Lower lobe of right lung (tissue), 2 donors: ENCODE results near the gene TSPAN9. TPM values are rescaled to one million over a fixed set of nuclear protein-coding genes. Genes with fewer than 3 reads are reported as not detected.

Experiments
- ATAC-seq, 2 donors: fragments of 200-7000 bp; cut with Tn5 transposase; one replicate each; pipeline ENCODE4 v1.9.1; 2020 to 2022; ENCODE audit warnings: mild to moderate bottlenecking in 2 of 2, moderate library complexity in 2 of 2
- DNase-seq: peaks from one replicate; pipeline ENCODE4 v3.0.0-alpha.2; 2020
- H3K27ac ChIP-seq: fragments of 200-600 bp; one replicate; pipeline ENCODE4 v1.8.0; 2022
- H3K27me3 ChIP-seq: fragments of 200-600 bp; one replicate; pipeline ENCODE4 v1.8.0; 2022; ENCODE audit warnings: low read depth
- H3K36me3 ChIP-seq: fragments of 200-600 bp; one replicate; pipeline ENCODE4 v1.8.0; 2022; ENCODE audit warnings: mild to moderate bottlenecking
- H3K4me1 ChIP-seq: fragments of 200-600 bp; one replicate; pipeline ENCODE4 v1.8.0; 2022
- H3K4me3 ChIP-seq: fragments of 200-600 bp; one replicate; pipeline ENCODE4 v1.8.0; 2022; ENCODE audit warnings: mild to moderate bottlenecking
- H3K9me3 ChIP-seq: fragments of 200-600 bp; one replicate; pipeline ENCODE4 v1.8.0; 2022
- intact Hi-C: fragments of 100-400 bp; cut with DNase I; formaldehyde crosslinking; loops from one replicate; pipeline ENCODE4 v1.11.0; 2022
- total RNA-seq: library from RNA; stranded (reverse); fragmentation: NEBNext Ultra II Directional; extraction: Animal tissue kit (Norgen Biotek cat#: 25700); gene quantifications from one replicate; pipeline ENCODE4 v1.2.1, GENCODE V29; 2021
- TF ChIP-seq, protein P1 (sequence below): fragments of 200-600 bp; IDR thresholded peaks from one replicate; pipeline ENCODE4 v1.8.0; 2022; ENCODE audit warnings: antibody characterized with exemption, mild to moderate bottlenecking
- donor health status: DM: no; HTN: yes; CAD: no; lungs with severe emphysema.

Gene TSPAN9
- total RNA-seq, 1 donor from 2014 or later = 61.1 TPM

DNA sequence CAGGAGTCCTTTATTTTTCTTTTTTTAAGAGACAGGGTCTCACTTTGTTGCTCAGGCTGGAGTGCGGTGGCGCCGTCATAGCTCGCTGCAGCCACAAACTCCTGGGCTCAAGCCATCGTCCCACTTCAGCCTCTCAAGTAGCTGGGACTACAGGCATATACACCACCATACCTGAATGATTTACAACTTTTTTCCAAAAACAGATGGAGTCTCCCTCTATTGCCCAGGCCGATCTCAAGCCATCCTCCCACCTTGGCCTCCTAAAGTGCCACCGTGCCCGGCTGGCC, 205.1 kb downstream of the TSPAN9 start:
- no peaks in the 10 kb centered on the region for H3K9me3 ChIP-seq
- no peaks in the 10 kb centered on the region for H3K27me3 ChIP-seq
- no peak overlapping the region for H3K4me3 ChIP-seq
- peaks cover 37% of the 10 kb centered on the region for H3K36me3 ChIP-seq
- DNase-seq (no peak), ATAC-seq (no peak)
- no peak overlapping the region for H3K27ac ChIP-seq
- H3K4me1 ChIP-seq = no peaks in the 10 kb centered on the region
- TF ChIP-seq, protein P1, sequence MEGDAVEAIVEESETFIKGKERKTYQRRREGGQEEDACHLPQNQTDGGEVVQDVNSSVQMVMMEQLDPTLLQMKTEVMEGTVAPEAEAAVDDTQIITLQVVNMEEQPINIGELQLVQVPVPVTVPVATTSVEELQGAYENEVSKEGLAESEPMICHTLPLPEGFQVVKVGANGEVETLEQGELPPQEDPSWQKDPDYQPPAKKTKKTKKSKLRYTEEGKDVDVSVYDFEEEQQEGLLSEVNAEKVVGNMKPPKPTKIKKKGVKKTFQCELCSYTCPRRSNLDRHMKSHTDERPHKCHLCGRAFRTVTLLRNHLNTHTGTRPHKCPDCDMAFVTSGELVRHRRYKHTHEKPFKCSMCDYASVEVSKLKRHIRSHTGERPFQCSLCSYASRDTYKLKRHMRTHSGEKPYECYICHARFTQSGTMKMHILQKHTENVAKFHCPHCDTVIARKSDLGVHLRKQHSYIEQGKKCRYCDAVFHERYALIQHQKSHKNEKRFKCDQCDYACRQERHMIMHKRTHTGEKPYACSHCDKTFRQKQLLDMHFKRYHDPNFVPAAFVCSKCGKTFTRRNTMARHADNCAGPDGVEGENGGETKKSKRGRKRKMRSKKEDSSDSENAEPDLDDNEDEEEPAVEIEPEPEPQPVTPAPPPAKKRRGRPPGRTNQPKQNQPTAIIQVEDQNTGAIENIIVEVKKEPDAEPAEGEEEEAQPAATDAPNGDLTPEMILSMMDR = no peak
- intact Hi-C loops = no loop called here

DNA sequence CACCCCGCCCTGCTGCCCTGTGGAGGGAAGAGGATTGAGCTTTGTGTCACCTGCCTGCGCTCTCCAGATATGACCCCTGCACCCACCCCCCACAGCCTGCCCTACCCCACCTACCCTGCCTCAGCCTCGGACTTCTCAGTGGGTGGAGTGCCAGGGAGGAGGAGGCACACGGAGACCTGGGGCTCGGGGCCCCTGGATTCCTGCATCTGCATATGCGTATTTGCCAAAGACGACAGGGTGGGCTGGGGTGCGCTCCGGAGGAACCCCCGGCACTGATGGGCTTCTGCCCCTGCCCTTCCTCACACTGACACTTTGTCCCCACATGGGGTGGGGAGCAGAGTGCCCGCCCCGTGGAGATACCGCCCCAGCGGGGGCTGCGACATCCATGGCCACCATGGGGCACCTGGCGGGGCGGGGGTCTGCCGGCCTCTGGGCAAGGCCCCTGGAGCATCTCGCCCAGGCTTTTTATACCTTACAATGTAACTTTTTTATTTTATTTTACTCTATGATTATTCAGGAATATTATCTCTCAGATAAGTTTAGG, 206.0 kb downstream of the TSPAN9 start:
- Histone ChIP-seq H3K4me3 (no peak overlapping the region), H3K36me3 (peaks cover 36% of the 10 kb centered on the region), H3K4me1 (no peaks in the 10 kb centered on the region), H3K27me3 (no peaks in the 10 kb centered on the region), H3K27ac (no peak overlapping the region), H3K9me3 (no peaks in the 10 kb centered on the region)
- DNase-seq (no peak), ATAC-seq (no peak)
- intact Hi-C loops = no loop called here
- TF ChIP-seq, protein P1 = no peak

DNA sequence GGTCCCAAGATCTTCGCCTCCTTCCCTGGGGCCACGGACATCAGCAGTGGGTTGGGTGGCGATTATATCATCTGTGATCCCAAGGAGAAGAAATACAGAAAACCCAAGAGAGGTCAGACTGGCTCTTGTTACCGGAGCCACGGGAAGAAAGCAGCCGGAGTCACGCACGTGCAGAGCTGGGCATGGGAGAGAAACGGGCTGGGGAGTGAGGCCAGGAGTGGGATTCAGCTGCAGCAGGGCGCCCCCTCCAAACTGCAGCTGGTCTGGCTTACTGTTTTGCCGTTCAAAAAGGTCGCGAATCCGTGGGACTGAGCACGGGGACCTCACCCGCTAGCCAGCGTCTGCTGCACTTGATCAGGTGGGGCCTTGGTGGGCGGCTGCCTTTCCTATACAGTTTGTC, 207.2 kb downstream of the TSPAN9 start:
- DNase-seq (no peak), ATAC-seq (no peak)
- Histone ChIP-seq H3K9me3 (no peaks in the 10 kb centered on the region), H3K27ac (no peak overlapping the region), H3K27me3 (no peaks in the 10 kb centered on the region), H3K36me3 (peaks cover 36% of the 10 kb centered on the region), H3K4me1 (no peaks in the 10 kb centered on the region), H3K4me3 (no peak overlapping the region)
- intact Hi-C loops = no loop called here
- TF ChIP-seq, protein P1 = no peak

DNA sequence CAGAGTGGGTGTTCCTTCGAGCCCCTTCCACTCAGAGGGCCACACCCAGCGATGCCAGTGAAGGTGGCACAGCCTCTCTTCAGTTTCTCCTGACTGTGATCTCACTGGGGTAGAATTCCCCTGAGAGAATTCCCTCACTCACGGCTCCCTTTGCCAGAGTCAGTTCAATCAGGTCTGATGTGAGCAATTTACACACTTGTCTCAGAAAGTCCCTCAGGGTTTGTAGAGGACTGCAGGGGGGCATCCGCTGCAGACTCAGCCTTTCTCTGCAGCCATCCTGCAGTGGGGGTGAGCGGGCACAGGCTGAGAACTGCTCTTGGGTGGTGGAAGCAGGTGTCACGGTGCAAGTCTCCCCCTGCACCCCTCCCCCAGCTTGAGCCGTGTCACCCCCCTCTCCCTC, 208.4 kb downstream of the TSPAN9 start:
- Histone ChIP-seq H3K9me3 (no peaks in the 10 kb centered on the region), H3K4me3 (no peak overlapping the region), H3K36me3 (peaks cover 30% of the 10 kb centered on the region), H3K27me3 (no peaks in the 10 kb centered on the region), H3K4me1 (no peaks in the 10 kb centered on the region), H3K27ac (no peak overlapping the region)
- no peak for DNase-seq
- intact Hi-C loops = no loop called here
- ATAC-seq = no peak
- TF ChIP-seq, protein P1 = no peak

DNA sequence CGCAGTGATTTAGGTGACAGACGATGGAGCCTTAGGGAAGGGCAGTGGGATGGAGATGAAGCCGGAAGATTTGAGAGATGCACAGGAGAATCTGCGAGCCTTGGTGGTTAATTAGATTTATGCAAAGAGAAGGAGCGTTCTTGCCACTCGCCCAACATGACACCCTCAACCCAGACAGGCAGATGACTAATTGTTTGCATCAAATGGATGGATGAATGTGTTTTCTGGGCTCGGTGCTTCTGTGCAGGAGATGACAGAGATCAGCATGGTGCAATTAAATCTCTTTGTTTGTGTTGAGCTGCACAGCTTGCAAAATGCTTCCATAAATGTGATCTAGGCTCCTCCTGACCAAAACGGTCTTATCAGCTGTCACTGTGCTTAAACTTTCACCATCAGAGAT, 211.5 kb downstream of the TSPAN9 start:
- TF ChIP-seq, protein P1 = no peak
- Histone ChIP-seq H3K27me3 (no peaks in the 10 kb centered on the region), H3K36me3 (peaks cover 6% of the 10 kb centered on the region), H3K4me3 (no peak overlapping the region), H3K4me1 (no peaks in the 10 kb centered on the region), H3K9me3 (no peaks in the 10 kb centered on the region), H3K27ac (no peak overlapping the region)
- intact Hi-C loops = no loop called here
- no peak for ATAC-seq
- no peak for DNase-seq

DNA sequence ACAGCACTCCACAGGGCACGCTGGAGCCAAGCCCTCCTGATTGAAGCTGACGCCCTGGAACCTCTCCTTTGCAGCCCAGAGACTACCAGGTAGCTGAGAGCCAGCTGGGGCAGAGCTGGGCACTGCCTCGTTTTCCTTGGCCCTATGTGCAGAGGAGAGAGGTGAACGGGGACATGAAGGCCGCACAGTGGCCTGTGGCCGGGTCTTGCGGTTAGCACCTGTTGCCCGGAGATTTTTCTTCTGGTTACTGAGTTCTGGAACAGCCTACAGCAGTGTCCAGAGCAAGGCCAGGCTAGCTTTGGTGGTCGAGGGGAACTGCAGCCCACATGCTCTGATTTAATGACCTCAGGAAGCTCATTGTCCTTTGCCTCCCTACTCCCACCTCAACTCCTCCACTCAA, 212.5 kb downstream of the TSPAN9 start:
- Histone ChIP-seq H3K9me3 (no peaks in the 10 kb centered on the region), H3K4me1 (no peaks in the 10 kb centered on the region), H3K27ac (no peak overlapping the region), H3K4me3 (no peak overlapping the region), H3K36me3 (no peaks in the 10 kb centered on the region), H3K27me3 (no peaks in the 10 kb centered on the region)
- DNase-seq (no peak), ATAC-seq (no peak)
- intact Hi-C loops = no loop called here
- TF ChIP-seq, protein P1 = no peak
